Measurements from ENCODE around the gene MDFI. TPM values are rescaled to one million over a fixed set of nuclear protein-coding genes. Genes with fewer than 3 reads are reported as not detected.

MDFI gene
- polyA plus RNA-seq, 1 of the 3 experiments (the other 2 are of a cell fraction) = 7.0 TPM

GRCh38 chr6:41624621-41625380, 13.5 kb upstream of the MDFI start:
- Histone ChIP-seq H3K36me3 (replicated peaks in 1 of 2; ENCODE audit: control insufficient read depth in 1 of 2, insufficient read depth in 2 of 2, low read length in 1 of 2) (no peaks in the 10 kb centered on the region), H4K20me1 (ENCODE audit: insufficient read depth) (no peaks in the 10 kb centered on the region), H3K9me3 (no peaks in the 10 kb centered on the region), H2AFZ (ENCODE audit: low read depth) (no peak overlapping the region), H3K4me3 (ENCODE audit: low read depth in 2 of 2, low read length in 1 of 2) (no peak overlapping the region), H3K4me2 (no peak overlapping the region), H3K27ac (ENCODE audit: low read depth in 2 of 2, low read length in 1 of 2) (no peak overlapping the region), H3K9ac (no peak overlapping the region), H3K27me3 (ENCODE audit: insufficient read depth) (no peaks in the 10 kb centered on the region), H3F3A (replicated peaks; ENCODE audit: insufficient read depth) (no peaks in the 10 kb centered on the region), H3K9me2 (no peaks in the 10 kb centered on the region), H3K79me2 (ENCODE audit: insufficient read depth) (no peaks in the 10 kb centered on the region), H3K4me1 (ENCODE audit: control insufficient read depth in 1 of 2, insufficient read depth in 2 of 2, low read depth in 1 of 2, low read length in 1 of 2) (peaks cover 0 to 3% of the 10 kb centered on the region in 2 experiments; a peak in 2 of 4 replicates)
- no peak for TF ChIP-seq YY1 (IDR thresholded peaks at IDR 0.05; ENCODE audit: low read depth)
- no peak for DNase-seq
- ChIA-PET CTCF (interaction anchor here (0.9 to 3.0 kb wide), 6 partner anchors 10 to 162 kb away, joined by 3 to 13 read pairs (median 4); partner anchors contain the start of gene TOMM6), POLR2A (no interaction called here)
- 74% methylated on average over 18 of the region's 18 CpGs for WGBS (ENCODE audit: low lambda C conversion rate)

GRCh38 chr6:41625442-41625841, 12.8 kb upstream of the MDFI start:
- Histone ChIP-seq H3K79me2 (ENCODE audit: insufficient read depth) (no peaks in the 10 kb centered on the region), H3K27me3 (ENCODE audit: insufficient read depth) (no peaks in the 10 kb centered on the region), H3K4me2 (no peak overlapping the region), H3K9ac (no peak overlapping the region), H2AFZ (ENCODE audit: low read depth) (no peak overlapping the region), H4K20me1 (ENCODE audit: insufficient read depth) (no peaks in the 10 kb centered on the region), H3K4me3 (ENCODE audit: low read depth in 2 of 2, low read length in 1 of 2) (no peak overlapping the region), H3K4me1 (ENCODE audit: control insufficient read depth in 1 of 2, insufficient read depth in 2 of 2, low read depth in 1 of 2, low read length in 1 of 2) (peaks cover 0 to 3% of the 10 kb centered on the region in 2 experiments; a peak in 2 of 4 replicates), H3F3A (replicated peaks; ENCODE audit: insufficient read depth) (no peaks in the 10 kb centered on the region), H3K27ac (ENCODE audit: low read depth in 2 of 2, low read length in 1 of 2) (no peak overlapping the region), H3K9me2 (no peaks in the 10 kb centered on the region), H3K9me3 (no peaks in the 10 kb centered on the region), H3K36me3 (replicated peaks in 1 of 2; ENCODE audit: control insufficient read depth in 1 of 2, insufficient read depth in 2 of 2, low read length in 1 of 2) (no peaks in the 10 kb centered on the region)
- CTCF ChIA-PET = interaction anchor here (0.9 to 3.0 kb wide), 7 partner anchors 10 to 162 kb away, joined by 3 to 13 read pairs (median 4); partner anchors contain the start of gene TOMM6
- POLR2A ChIA-PET = no interaction called here
- TF ChIP-seq MXI1 (IDR thresholded peaks at IDR 0.05; ENCODE audit: low read depth, low read length) (no peak), TAF1 (IDR thresholded peaks at IDR 0.05; ENCODE audit: borderline replicate concordance, low read depth, low read length) (no peak), USF2 (IDR thresholded peaks at IDR 0.05; ENCODE audit: borderline replicate concordance, low read depth, low read length) (no peak), SMC3 (IDR thresholded peaks at IDR 0.05; ENCODE audit: low read depth, low read length) (no peak), CHD2 (IDR thresholded peaks at IDR 0.05; ENCODE audit: low read length, partially characterized antibody) (no peak), EZH2phosphoT487 (IDR thresholded peaks at IDR 0.05; ENCODE audit: borderline replicate concordance, low read depth) (no peak)
- 56% methylated on average over 6 of the region's 6 CpGs for WGBS (ENCODE audit: low lambda C conversion rate)
- no peak for DNase-seq

- CTCF ChIA-PET = interaction anchor here (1.0 to 3.0 kb wide), 6 partner anchors 10 to 161 kb away, joined by 3 to 13 read pairs (median 4); partner anchors contain the start of gene TOMM6
Measured at GRCh38 chr6:41626022-41626421, 12.2 kb upstream of the MDFI start.

More at GRCh38 chr6:41626022-41626421, 12.2 kb upstream of the MDFI start:
- TF ChIP-seq USF2 (IDR thresholded peaks at IDR 0.05; ENCODE audit: borderline replicate concordance, low read depth, low read length) (no peak), ZBTB33 (IDR thresholded peaks at IDR 0.05; ENCODE audit: borderline replicate concordance, low read depth) (no peak), RCOR1 (IDR thresholded peaks at IDR 0.05; ENCODE audit: low read length) (no peak), RAD21 (IDR thresholded peaks at IDR 0.05; ENCODE audit: low read length) (no peak), FOXJ3 (CRISPR knock-in tag; IDR thresholded peaks at IDR 0.05) (no peak), MXI1 (IDR thresholded peaks at IDR 0.05; ENCODE audit: low read depth, low read length) (no peak), FOSL2 (IDR thresholded peaks at IDR 0.05; ENCODE audit: borderline replicate concordance, low read depth) (no peak)
- Histone ChIP-seq H3K4me2 (no peak overlapping the region), H3K9me2 (no peaks in the 10 kb centered on the region), H3K4me1 (ENCODE audit: control insufficient read depth in 1 of 2, insufficient read depth in 2 of 2, low read depth in 1 of 2, low read length in 1 of 2) (peaks cover 0 to 3% of the 10 kb centered on the region in 2 experiments; a peak in 2 of 4 replicates), H3K27ac (ENCODE audit: low read depth in 2 of 2, low read length in 1 of 2) (no peak overlapping the region), H4K20me1 (ENCODE audit: insufficient read depth) (no peaks in the 10 kb centered on the region), H3K27me3 (ENCODE audit: insufficient read depth) (no peaks in the 10 kb centered on the region), H3F3A (replicated peaks; ENCODE audit: insufficient read depth) (no peaks in the 10 kb centered on the region), H3K79me2 (ENCODE audit: insufficient read depth) (no peaks in the 10 kb centered on the region), H3K4me3 (ENCODE audit: low read depth in 2 of 2, low read length in 1 of 2) (no peak overlapping the region), H3K9ac (no peak overlapping the region), H2AFZ (ENCODE audit: low read depth) (no peak overlapping the region), H3K36me3 (replicated peaks in 1 of 2; ENCODE audit: control insufficient read depth in 1 of 2, insufficient read depth in 2 of 2, low read length in 1 of 2) (no peaks in the 10 kb centered on the region), H3K9me3 (no peaks in the 10 kb centered on the region)
- POLR2A ChIA-PET = no interaction called here
- DNase-seq = no peak
- WGBS (ENCODE audit: low lambda C conversion rate) = 76% methylated on average over 4 of the region's 4 CpGs

Measured in SK-N-SH (cell line).